HCT116 (cell line): ENCODE results near the gene ADORA3. TPM values are rescaled to one million over a fixed set of nuclear protein-coding genes. Genes with fewer than 3 reads are reported as not detected.

Experiments
- ATAC-seq: fragments of 200-7000 bp; cut with Tn5 transposase; 2 replicates; pipeline ENCODE4 v1.9.1; 2020; ENCODE audit warnings: mild to moderate bottlenecking, moderate library complexity
- BruUV-seq: library from RNA; stranded (reverse); fragments of 400-500 nt; replicated peaks from 2 replicates; lab custom pipeline; 2021; lab: Mats Ljungman, UMichigan
- CTCF ChIA-PET: fragments of 300-600 bp; sonication (Branson Sonifier 250); formaldehyde crosslinking; loops from one replicate; lab custom pipeline; 2021; ENCODE audit warnings: antibody characterized with exemption; lab: Charles Lee
- POLR2A ChIA-PET: fragments of 300-600, 350-600 bp; sonication (Branson Sonifier 250); formaldehyde crosslinking; loops from one replicate; lab custom pipeline; 2021; ENCODE audit warnings: antibody characterized with exemption; lab: Charles Lee
- RAD21 ChIA-PET, 2 experiments: fragments of 300-600 bp; sonication (Branson Sonifier 250); formaldehyde crosslinking; loops; one replicate each; lab custom pipeline; 2023; ENCODE audit warnings: low total read pairs in 2 of 2; ENCODE audit not compliant: uncharacterized antibody in 2 of 2, unreplicated experiment in 2 of 2, low non-redundant PET in 1 of 2; lab: Charles Lee
- DNase-seq: peaks from one replicate; pipeline ENCODE4 v3.0.0-alpha.2; 2010; ENCODE audit warnings: low read depth, low spot score
- H2AFZ ChIP-seq: fragments of 200-600 bp; shearing (Covaris generic), sonication (generic); 2 replicates; pipeline ENCODE4 v1.6.1; 2017; ENCODE audit warnings: low read depth, mixed run types, mixed read lengths, antibody characterized with exemption, low read length; ENCODE audit not compliant: poor library complexity, severe bottlenecking
- H3K27ac ChIP-seq: 2 replicates; pipeline ENCODE4 v1.5.1; 2012; ENCODE audit warnings: low read depth, low read length
- H3K27me3 ChIP-seq: fragments of 200-600 bp; sonication (generic); 2 replicates; pipeline ENCODE4 v1.6.1; 2016; ENCODE audit warnings: mixed run types, low read length, mixed read lengths; ENCODE audit not compliant: insufficient read depth
- H3K36me3 ChIP-seq, 2 experiments: fragments of 200-500 bp in 1 of 2; fragments of 200-600 bp in 1 of 2; sonication (Bioruptor generic) in 1 of 2; sonication (generic) in 1 of 2; 2 replicates each; pipeline versions ENCODE4 v1.5.1 to v1.6.1; 2014 to 2016; ENCODE audit warnings: low read length in 2 of 2, inconsistent platforms in 1 of 2, mixed read lengths in 1 of 2, mixed run types in 1 of 2; ENCODE audit not compliant: insufficient read depth in 2 of 2, control insufficient read depth in 1 of 2
- H3K4me1 ChIP-seq, 2 experiments: fragments of 200-600 bp in 1 of 2; sonication (generic) in 1 of 2; 2 replicates each; pipeline versions ENCODE4 v1.5.1 to v1.6.1; 2012 to 2017; ENCODE audit warnings: low read length in 2 of 2, inconsistent platforms in 1 of 2, mild to moderate bottlenecking in 1 of 2, mixed read lengths in 1 of 2, mixed run types in 1 of 2, moderate library complexity in 1 of 2; ENCODE audit not compliant: insufficient read depth in 2 of 2, control insufficient read depth in 1 of 2
- H3K4me2 ChIP-seq: fragments of 200-600 bp; sonication (generic); 2 replicates; pipeline ENCODE4 v1.6.1; 2017; ENCODE audit warnings: mixed run types, low read length, mixed read lengths
- H3K4me3 ChIP-seq, 2 experiments: fragments of 200-600 bp in 1 of 2; sonication (generic) in 1 of 2; replicated peaks in 1 of 2; 2 replicates each; pipeline ENCODE4 v1.5.1; 2011 to 2016; ENCODE audit warnings: low read length in 2 of 2, control low read depth in 1 of 2, low read depth in 1 of 2, mild to moderate bottlenecking in 1 of 2, mixed read lengths in 1 of 2, mixed run types in 1 of 2
- H3K79me2 ChIP-seq: fragments of 200-600 bp; sonication (generic); 2 replicates; pipeline ENCODE4 v1.6.1; 2017; ENCODE audit warnings: mild to moderate bottlenecking, mixed run types, low read length, moderate library complexity, mixed read lengths; ENCODE audit not compliant: insufficient read depth
- H3K9ac ChIP-seq: fragments of 200-600 bp; sonication (generic); 2 replicates; pipeline ENCODE4 v1.6.1; 2016; ENCODE audit warnings: low read length, mixed read lengths
- H3K9me2 ChIP-seq: fragments of 200-600 bp; sonication (generic), shearing (Covaris generic); 2 replicates; pipeline ENCODE4 v1.6.1; 2017; ENCODE audit warnings: mixed run types, mild to moderate bottlenecking, moderate library complexity; ENCODE audit not compliant: insufficient read depth
- H3K9me3 ChIP-seq, 2 experiments: fragments of 200-500 bp in 1 of 2; fragments of 200-600 bp in 1 of 2; sonication (Bioruptor generic) in 1 of 2; sonication (generic) in 1 of 2; 2 replicates each; pipeline ENCODE4 v1.6.1; 2014 to 2017; ENCODE audit warnings: low read length in 2 of 2, mixed read lengths in 2 of 2, inconsistent platforms in 1 of 2, low read depth in 1 of 2, mild to moderate bottlenecking in 1 of 2, mixed run types in 1 of 2, moderate library complexity in 1 of 2; ENCODE audit not compliant: control insufficient read depth in 1 of 2, insufficient read depth in 1 of 2
- H4K20me1 ChIP-seq: fragments of 200-600 bp; sonication (generic), shearing (Covaris generic); 2 replicates; pipeline ENCODE4 v1.6.1; 2017; ENCODE audit warnings: mixed run types, mild to moderate bottlenecking, moderate library complexity; ENCODE audit not compliant: insufficient read depth
- CTCF ChIP-seq, 3 experiments: fragments of 200-600 bp in 1 of 3; sonication (generic) in 1 of 3; IDR thresholded peaks in 2 of 3; conservative IDR thresholded peaks in 1 of 3; 2 replicates each; pipeline ENCODE4 v1.5.1; 2012 to 2017; ENCODE audit warnings: low read depth in 2 of 3, low read length in 2 of 3, antibody characterized with exemption in 1 of 3, borderline replicate concordance in 1 of 3, control low read depth in 1 of 3, mild to moderate bottlenecking in 1 of 3, mixed read lengths in 1 of 3, mixed run types in 1 of 3, moderate library complexity in 1 of 3; ENCODE audit not compliant: insufficient read depth in 1 of 3
- ELF1 ChIP-seq: IDR thresholded peaks from 2 replicates; pipeline ENCODE4 v1.6.1; 2012; ENCODE audit warnings: low read depth, borderline replicate concordance
- EZH2 ChIP-seq: fragments of 200-600 bp; sonication (generic); IDR thresholded peaks from 2 replicates; pipeline ENCODE4 v1.6.1; 2017; ENCODE audit warnings: antibody characterized with exemption, mixed run types
- FOSL1 ChIP-seq: IDR thresholded peaks from 2 replicates; pipeline ENCODE4 v1.6.1; 2012; ENCODE audit warnings: low read depth
- JUND ChIP-seq: IDR thresholded peaks from 2 replicates; pipeline ENCODE4 v1.6.1; 2012
- POLR2AphosphoS5 ChIP-seq: IDR thresholded peaks from 2 replicates; pipeline ENCODE4 v1.6.1; 2011; ENCODE audit warnings: mild to moderate bottlenecking, low read depth, low read length, moderate library complexity
- RAD21 ChIP-seq: IDR thresholded peaks from 2 replicates; pipeline ENCODE4 v1.6.1; 2012; ENCODE audit warnings: low read depth, mild to moderate bottlenecking
- SIN3A ChIP-seq: IDR thresholded peaks from 2 replicates; pipeline ENCODE4 v1.6.1; 2012; ENCODE audit warnings: low read depth
- SP1 ChIP-seq: IDR thresholded peaks from 2 replicates; pipeline ENCODE4 v1.6.1; 2012; ENCODE audit warnings: low read depth
- SRF ChIP-seq: IDR thresholded peaks from 2 replicates; pipeline ENCODE4 v1.6.1; 2012; ENCODE audit warnings: low read depth
- YY1 ChIP-seq: IDR thresholded peaks from 2 replicates; pipeline ENCODE4 v1.6.1; 2011; ENCODE audit warnings: low read length, low read depth, moderate library complexity, mild to moderate bottlenecking; ENCODE audit not compliant: insufficient replicate concordance; ENCODE audit errors: extremely low read depth
- ZFX ChIP-seq: fragments of 450-650 bp; IDR thresholded peaks from 2 replicates; pipeline ENCODE4 v1.6.1; 2017
- ZNF274 ChIP-seq: fragments of 200-500 bp; sonication (Bioruptor generic); IDR thresholded peaks from 2 replicates; pipeline ENCODE4 v1.6.1; 2014; ENCODE audit warnings: mild to moderate bottlenecking, low read depth, low read length, inconsistent platforms
- intact Hi-C: fragments of 100-400 bp; cut with micrococcal nuclease; formaldehyde crosslinking; loops from 2 replicates; pipeline ENCODE4 v1.10.0; 2022
- total RNA-seq: library from RNA; stranded (reverse); gene quantifications from one replicate; pipeline ENCODE4 v1.2.1, GENCODE V29; 2021; ENCODE audit not compliant: unreplicated experiment
- TF ChIP-seq, protein P1 (sequence below): IDR thresholded peaks from 2 replicates; pipeline ENCODE4 v1.6.1; 2012

The ADORA3 gene
- total RNA-seq, 1 experiment from 2014 or later: not detected

GRCh38 chr1:111476761-111477309, 26.6 kb downstream of the ADORA3 start:
- H3K9ac ChIP-seq: no peak overlapping the region
- no peak overlapping the region for H3K27ac ChIP-seq
- CTCF ChIA-PET: no interaction called here
- TF ChIP-seq ZNF274: no peak
- TF ChIP-seq ZFX: no peak
- no peak for TF ChIP-seq FOSL1
- no peak for TF ChIP-seq POLR2AphosphoS5
- TF ChIP-seq EZH2: no peak
- TF ChIP-seq SIN3A: no peak
- TF ChIP-seq CTCF (IDR thresholded peaks at IDR 0.05 in 2 of 3, conservative IDR thresholded peaks at IDR 0.05 in 1 of 3; ENCODE audit: borderline replicate concordance in 1 of 3, insufficient read depth in 1 of 3, low read depth in 2 of 3, low read length in 2 of 3): no peak
- TF ChIP-seq, protein P1, sequence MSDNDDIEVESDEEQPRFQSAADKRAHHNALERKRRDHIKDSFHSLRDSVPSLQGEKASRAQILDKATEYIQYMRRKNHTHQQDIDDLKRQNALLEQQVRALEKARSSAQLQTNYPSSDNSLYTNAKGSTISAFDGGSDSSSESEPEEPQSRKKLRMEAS: no peak
- no peak for TF ChIP-seq SP1
- no peak for TF ChIP-seq ELF1
- no peak for TF ChIP-seq JUND
- TF ChIP-seq RAD21: no peak
- TF ChIP-seq YY1: no peak
- TF ChIP-seq SRF: no peak
- BruUV-seq: no TSS peak
- ATAC-seq: no peak
- H3K4me3 ChIP-seq: no peak overlapping the region
- H3K36me3 ChIP-seq: no peaks in the 10 kb centered on the region
- H3K4me1 ChIP-seq: no peaks in the 10 kb centered on the region
- H4K20me1 ChIP-seq: no peaks in the 10 kb centered on the region
- no peaks in the 10 kb centered on the region for H3K27me3 ChIP-seq
- H3K9me3 ChIP-seq: no peaks in the 10 kb centered on the region
- POLR2A ChIA-PET: no interaction called here
- RAD21 ChIA-PET: no interaction called here
- H3K79me2 ChIP-seq: no peaks in the 10 kb centered on the region
- intact Hi-C loops: no loop called here
- no peak for DNase-seq
- H3K9me2 ChIP-seq: no peaks in the 10 kb centered on the region
- H2AFZ ChIP-seq: no peak overlapping the region
- H3K4me2 ChIP-seq: no peak overlapping the region
